Heart right ventricle (tissue), 16 donors: Measurements from ENCODE around the gene GIMD1. TPM values are rescaled to one million over a fixed set of nuclear protein-coding genes. Genes with fewer than 3 reads are reported as not detected.
"Not testable (repeated sequence)": the region's sequence is repeated elsewhere in the genome, so short reads cannot be mapped to it uniquely, and the experiment has no call there.

Experiments
- ATAC-seq, 8 donors: fragments of 200-7000 bp; cut with Tn5 transposase; one replicate each; pipeline ENCODE4 v1.9.1; 2020; ENCODE audit warnings: mild to moderate bottlenecking in 8 of 8, moderate library complexity in 8 of 8, moderate number of reproducible peaks in 1 of 8
- DNase-seq, 2 donors: peaks; one replicate each; pipeline ENCODE4 v3.0.0-alpha.2; 2020
- H3K27ac ChIP-seq, 10 donors: fragments of 200-600 bp; sonication (generic) in 2 of 10; one replicate each; pipeline versions ENCODE4 v1.5.0 to v1.8.0; 2020 to 2022; ENCODE audit warnings: mild to moderate bottlenecking in 3 of 10
- H3K27me3 ChIP-seq, 7 donors: fragments of 200-600 bp; one replicate each; pipeline ENCODE4 v1.8.0; 2021 to 2022; ENCODE audit warnings: mild to moderate bottlenecking in 2 of 7
- H3K36me3 ChIP-seq, 9 donors: fragments of 200-600 bp; sonication (generic) in 1 of 9; one replicate each; pipeline versions ENCODE4 v1.5.0 to v1.8.0; 2020 to 2022; ENCODE audit warnings: mild to moderate bottlenecking in 2 of 9
- H3K4me1 ChIP-seq, 9 donors: fragments of 200-600 bp; sonication (generic) in 1 of 9; one replicate each; pipeline versions ENCODE4 v1.5.0 to v1.8.0; 2020 to 2022; ENCODE audit warnings: mild to moderate bottlenecking in 4 of 9
- H3K4me3 ChIP-seq, 10 donors: fragments of 200-600 bp; sonication (generic) in 2 of 10; one replicate each; pipeline versions ENCODE4 v1.5.0 to v1.8.0; 2020 to 2022; ENCODE audit warnings: mild to moderate bottlenecking in 7 of 10, moderate library complexity in 2 of 10
- H3K9me3 ChIP-seq, 11 donors: fragments of 200-600 bp in 10 of 11; sonication (generic) in 2 of 11; one replicate each; pipeline versions ENCODE4 v1.5.0 to v1.8.0; 2013 to 2022; ENCODE audit warnings: mild to moderate bottlenecking in 2 of 11, control low read depth in 1 of 11, moderate library complexity in 1 of 11
- WGBS, 2 donors: extraction: QIAGEN DNeasy Blood & Tissue Kit; methylation state at CpG; one replicate each; pipeline ENCODE4 v1.1.7; 2013; ENCODE audit warnings: inconsistent platforms in 1 of 2; 5-methylcytosine and 5-hydroxymethylcytosine counted together
- intact Hi-C, 10 donors: fragments of 100-400 bp; cut with DNase I; formaldehyde crosslinking; loops; one replicate each; pipeline versions ENCODE4 v1.11.1 to v1.14.2; 2022
- polyA plus RNA-seq, 2 donors: library from polyadenylated mRNA; stranded (reverse); fragments of 200-250 nt; gene quantifications; one replicate each; pipeline ENCODE4 v1.2.3, GENCODE V29; 2013
- total RNA-seq, 10 donors: library from RNA; stranded (reverse); fragmentation: NEBNext Ultra II Directional in 3 of 10; extraction: Animal tissue kit (Norgen Biotek cat#: 25700) in 3 of 10; gene quantifications; one replicate each; pipeline versions ENCODE4 v1.2.1 to v1.2.4, GENCODE V29; 2021 to 2023
- TF ChIP-seq, protein P1 (sequence below), 9 donors: fragments of 200-600 bp; sonication (generic) in 2 of 9; IDR thresholded peaks; one replicate each; pipeline versions ENCODE4 v1.5.0 to v1.8.0; 2021 to 2022; ENCODE audit warnings: antibody characterized with exemption in 9 of 9, mild to moderate bottlenecking in 5 of 9, moderate library complexity in 1 of 9
- donor health status: Arrhythmogenic right ventricular cardiomyopathy.
- donor health status: ischemic (EF 13 %, LVEDD 7.1; RV severe dilation, severe dysfunction).
- donor health status: healthy with polysubstance abuse.
- donor health status: DM: no; HTN: yes; CAD: no.
- donor health status: DM: no; HTN: no; CAD: no.
- donor health status: ischemic (EF 25% LVEDD 6.9; RV normal size, moderate dysfunction).
- donor health status: ischemic (EF 25% LVEDD 5.7; RV mildly dilated, moderate dysfunction).
- donor health status: healthy.
- donor health status: DM: yes; HTN: yes; CAD: no.
- donor health status: Ischemic cardiomyopathy.
- donor health status: ischemic (EF 35%, LVEDD 5.7; RV mildly dilated, moderate dysfunction).
- donor health status: nonischemic (EF 11% LVEDD 7.7; RV severe dilation, severe dysfunction).
- donor health status: DM: yes; HTN: yes; CAD: no.
- donor health status: PGD.
- donor health status: ischemic (EF 29% LVEDD 5.4; RV normal size, mild dysfunction).
- donor health status: nonischemic (EF 23%, LVEDD 6.1; RV moderate dilation, normal function).

The GIMD1 gene
- total and polyA plus RNA-seq, 12 donors, result not detected

DNA sequence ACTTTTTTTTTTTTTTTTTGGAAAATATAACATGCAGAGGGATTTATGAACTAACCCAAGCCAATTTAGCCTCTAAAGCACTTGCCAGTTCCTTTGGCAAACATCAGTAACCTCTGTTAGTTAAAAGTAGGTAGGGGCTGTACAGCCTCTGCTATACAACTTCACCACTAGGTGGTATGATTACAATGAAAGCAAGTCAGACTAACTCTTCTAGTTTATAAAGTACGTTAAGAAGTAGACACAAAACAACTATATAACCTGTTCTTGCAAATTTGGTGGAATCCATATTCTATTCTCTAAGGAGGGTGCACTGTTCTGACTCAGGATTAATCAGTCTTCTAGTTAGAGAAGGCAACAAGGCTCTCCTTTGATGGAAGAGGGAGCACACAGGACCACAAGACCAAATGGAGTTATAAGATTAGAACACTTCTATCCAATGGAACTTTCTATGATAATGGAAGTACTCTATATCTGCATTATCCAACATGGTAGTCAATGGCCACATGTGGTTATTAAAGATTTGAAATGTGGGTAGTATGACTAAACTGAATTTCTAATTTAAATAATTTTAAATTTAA is 39.4 kb downstream of the GIMD1 start:
- no peak for DNase-seq
- no peaks in the 10 kb centered on the region for H3K9me3 ChIP-seq
- intact Hi-C loops, result loop anchor here in 1 of 10 donors (5.0 kb wide), 1 partner anchor 173 kb away; no protein-coding TSS in a partner anchor
- 21% methylated on average over 1 of the region's 1 CpG for WGBS, 2 donors
- H3K27me3 ChIP-seq, result no peaks in the 10 kb centered on the region
- peak in 4 of 8 donors; percentile 44 to 59 (median 55) for ATAC-seq
- no peak overlapping the region for H3K27ac ChIP-seq
- TF ChIP-seq, protein P1, sequence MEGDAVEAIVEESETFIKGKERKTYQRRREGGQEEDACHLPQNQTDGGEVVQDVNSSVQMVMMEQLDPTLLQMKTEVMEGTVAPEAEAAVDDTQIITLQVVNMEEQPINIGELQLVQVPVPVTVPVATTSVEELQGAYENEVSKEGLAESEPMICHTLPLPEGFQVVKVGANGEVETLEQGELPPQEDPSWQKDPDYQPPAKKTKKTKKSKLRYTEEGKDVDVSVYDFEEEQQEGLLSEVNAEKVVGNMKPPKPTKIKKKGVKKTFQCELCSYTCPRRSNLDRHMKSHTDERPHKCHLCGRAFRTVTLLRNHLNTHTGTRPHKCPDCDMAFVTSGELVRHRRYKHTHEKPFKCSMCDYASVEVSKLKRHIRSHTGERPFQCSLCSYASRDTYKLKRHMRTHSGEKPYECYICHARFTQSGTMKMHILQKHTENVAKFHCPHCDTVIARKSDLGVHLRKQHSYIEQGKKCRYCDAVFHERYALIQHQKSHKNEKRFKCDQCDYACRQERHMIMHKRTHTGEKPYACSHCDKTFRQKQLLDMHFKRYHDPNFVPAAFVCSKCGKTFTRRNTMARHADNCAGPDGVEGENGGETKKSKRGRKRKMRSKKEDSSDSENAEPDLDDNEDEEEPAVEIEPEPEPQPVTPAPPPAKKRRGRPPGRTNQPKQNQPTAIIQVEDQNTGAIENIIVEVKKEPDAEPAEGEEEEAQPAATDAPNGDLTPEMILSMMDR (IDR thresholded peaks at IDR 0.05), result peak; percentile 20 to 77 (median 61)
- H3K4me1 ChIP-seq, result peaks cover 0 to 5% (median 0%) of the 10 kb centered on the region in 9 donors
- no peak overlapping the region for H3K4me3 ChIP-seq
- peaks cover 0 to 97% (median 55%) of the 10 kb centered on the region in 9 donors for H3K36me3 ChIP-seq

DNA sequence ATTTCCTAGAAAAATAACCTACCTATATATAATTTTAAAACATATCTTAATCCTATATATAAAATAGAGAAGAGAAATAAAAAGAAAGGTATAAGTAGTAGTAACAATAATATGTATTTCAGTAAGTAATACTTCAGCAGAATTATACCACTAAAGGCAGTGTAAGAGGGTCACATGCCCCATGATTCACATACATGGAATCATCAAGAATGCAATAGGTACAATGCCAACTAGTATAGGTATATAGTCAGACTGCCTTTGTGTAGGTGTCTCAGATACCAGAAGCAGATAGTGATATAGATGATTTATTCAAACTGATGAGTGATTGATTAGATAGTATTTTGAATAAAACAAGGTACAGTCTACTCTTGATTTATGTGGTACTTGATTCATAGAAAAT is 42.8 kb downstream of the GIMD1 start:
- H3K4me3 ChIP-seq, result no peak overlapping the region
- no peaks in the 10 kb centered on the region for H3K9me3 ChIP-seq
- TF ChIP-seq, protein P1 (IDR thresholded peaks at IDR 0.05), result no peak
- ATAC-seq (no peak), DNase-seq (no peak)
- H3K36me3 ChIP-seq, result peaks cover 0 to 69% (median 31%) of the 10 kb centered on the region in 9 donors
- peaks cover 0 to 12% (median 5%) of the 10 kb centered on the region in 9 donors for H3K4me1 ChIP-seq
- no peaks in the 10 kb centered on the region for H3K27me3 ChIP-seq
- H3K27ac ChIP-seq, result no peak overlapping the region
- intact Hi-C loops, result loop anchor here in 1 of 10 donors (5.0 kb wide), 1 partner anchor 177 kb away; no protein-coding TSS in a partner anchor

DNA sequence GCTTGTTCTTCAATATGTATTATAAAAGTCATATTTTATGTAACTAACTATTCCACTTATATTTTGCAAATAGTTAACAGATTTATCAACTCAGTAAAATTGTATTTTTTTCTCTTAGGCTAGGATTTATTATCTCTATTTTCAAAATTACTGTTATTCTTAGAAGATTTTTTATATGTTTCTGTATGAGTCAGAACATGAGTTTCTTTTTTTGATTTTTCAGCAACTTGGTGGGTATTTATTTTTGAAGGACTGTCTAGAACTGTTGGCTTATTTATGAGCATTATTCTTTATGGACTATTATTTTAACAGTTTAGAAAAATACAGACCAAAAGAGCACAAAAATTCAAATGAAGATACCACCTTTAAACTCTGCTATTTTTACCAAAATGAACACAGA is 45.5 kb downstream of the GIMD1 start:
- DNase-seq, result no peak
- TF ChIP-seq, protein P1 (IDR thresholded peaks at IDR 0.05), result no peak
- H3K27ac ChIP-seq, result no peak overlapping the region
- no peak for ATAC-seq
- H3K36me3 ChIP-seq, result peaks cover 0 to 47% (median 21%) of the 10 kb centered on the region in 9 donors
- H3K9me3 ChIP-seq, result no peaks in the 10 kb centered on the region
- H3K4me3 ChIP-seq, result no peak overlapping the region
- intact Hi-C loops, result no loop called here
- H3K27me3 ChIP-seq, result no peaks in the 10 kb centered on the region
- peaks cover 0 to 28% (median 18%) of the 10 kb centered on the region in 9 donors for H3K4me1 ChIP-seq

DNA sequence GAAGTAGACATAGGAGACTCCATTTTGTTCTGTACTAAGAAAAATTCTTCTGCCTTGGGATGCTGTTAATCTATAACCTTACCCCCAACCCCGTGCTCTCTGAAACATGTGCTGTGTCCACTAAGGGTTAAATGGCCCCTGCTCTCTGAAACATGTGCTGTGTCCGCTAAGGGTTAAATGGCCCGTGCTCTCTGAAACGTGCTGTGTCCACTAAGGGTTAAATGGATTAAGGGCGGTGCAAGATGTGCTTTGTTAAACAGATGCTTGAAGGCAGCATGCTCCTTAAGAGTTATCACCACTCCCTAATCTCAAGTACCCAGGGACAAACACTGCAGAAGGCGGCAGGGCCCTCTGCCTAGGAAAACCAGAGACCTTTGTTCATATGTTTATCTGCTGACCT is 46.8 kb downstream of the GIMD1 start:
- H3K27me3 ChIP-seq, ATAC-seq, H3K9me3 ChIP-seq, H3K27ac ChIP-seq, intact Hi-C loops, DNase-seq, H3K4me3 ChIP-seq: not testable (repeated sequence)
- 52 to 59% methylated on average over 6 of the region's 6 CpGs for whole genome bisulfite sequencing, 2 donors
- Histone ChIP-seq H3K36me3 (peaks cover 0 to 34% (median 10%) of the 10 kb centered on the region in 9 donors), H3K4me1 (peaks cover 4 to 41% (median 30%) of the 10 kb centered on the region in 9 donors)

DNA sequence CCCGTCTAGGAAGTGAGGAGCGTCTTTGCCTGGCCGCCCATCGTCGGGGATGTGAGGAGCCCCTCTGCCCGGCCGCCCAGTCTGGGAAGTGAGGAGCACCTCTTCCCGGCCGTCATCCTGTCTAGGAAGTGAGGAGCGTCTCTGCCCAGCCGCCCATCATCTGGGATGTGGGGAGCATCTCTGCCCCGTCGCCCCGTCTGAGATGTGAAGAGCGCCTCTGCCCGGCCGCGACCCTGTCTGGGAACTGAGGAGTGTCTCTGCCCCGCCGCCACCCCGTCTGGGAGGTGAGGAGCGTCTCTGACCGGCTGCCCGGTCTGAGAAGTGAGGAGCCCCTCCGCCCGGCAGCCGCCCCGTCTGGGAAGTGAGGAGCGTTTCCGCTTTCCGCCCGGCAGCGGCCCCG is 47.4 kb downstream of the GIMD1 start:
- DNase-seq, ATAC-seq, intact Hi-C loops, H3K4me3 ChIP-seq, H3K27ac ChIP-seq, H3K27me3 ChIP-seq, H3K9me3 ChIP-seq: not testable (repeated sequence)
- 96 to 98% methylated on average over 33 to 34 of the region's 34 CpGs for WGBS, 2 donors
- peaks cover 4 to 38% (median 30%) of the 10 kb centered on the region in 9 donors for H3K4me1 ChIP-seq
- peaks cover 0 to 27% (median 4%) of the 10 kb centered on the region in 9 donors for H3K36me3 ChIP-seq
